CD14-positive monocyte (primary cell): ENCODE results near the gene ZNF138. TPM values are rescaled to one million over a fixed set of nuclear protein-coding genes. Genes with fewer than 3 reads are reported as not detected.

Source experiments
- DNase-seq, 3 donors: peaks; one replicate each; pipeline ENCODE4 v3.0.0-alpha.2; 2011 to 2022
- H2AFZ ChIP-seq: 2 replicates; pipeline ENCODE4 v1.6.0; 2012; ENCODE audit warnings: mild to moderate bottlenecking, low read depth, low read length, inconsistent platforms; ENCODE audit not compliant: insufficient read depth, poor library complexity, severe bottlenecking
- H3K27ac ChIP-seq, 2 donors: 1 replicate in 1 of 2; 2 replicates in 1 of 2; pipeline ENCODE4 v1.5.1; 2012 to 2013; ENCODE audit warnings: low read length in 2 of 2, control low read depth in 1 of 2, inconsistent platforms in 1 of 2, low read depth in 1 of 2, mild to moderate bottlenecking in 1 of 2
- H3K27me3 ChIP-seq, 2 donors: one replicate each; pipeline versions ENCODE4 v1.6.0 to v1.6.1; 2011 to 2013; ENCODE audit warnings: low read length in 2 of 2; ENCODE audit not compliant: control insufficient read depth in 2 of 2, insufficient read depth in 2 of 2
- H3K36me3 ChIP-seq, 2 donors: replicated peaks in 1 of 2; 1 replicate in 1 of 2; 2 replicates in 1 of 2; pipeline versions ENCODE4 v1.5.1 to v1.6.1; 2012 to 2013; ENCODE audit warnings: low read length in 2 of 2, control low read depth in 1 of 2, inconsistent platforms in 1 of 2, mild to moderate bottlenecking in 1 of 2; ENCODE audit not compliant: insufficient read depth in 2 of 2, control insufficient read depth in 1 of 2
- H3K4me1 ChIP-seq, 2 donors: 1 replicate in 1 of 2; 2 replicates in 1 of 2; pipeline versions ENCODE4 v1.5.1 to v1.6.1; 2012 to 2013; ENCODE audit warnings: low read length in 2 of 2, control low read depth in 1 of 2, inconsistent platforms in 1 of 2, mild to moderate bottlenecking in 1 of 2, moderate library complexity in 1 of 2; ENCODE audit not compliant: insufficient read depth in 2 of 2, control insufficient read depth in 1 of 2
- H3K4me2 ChIP-seq: replicated peaks from 2 replicates; pipeline ENCODE3; 2012; ENCODE audit warnings: low read length, moderate library complexity, mild to moderate bottlenecking; ENCODE audit not compliant: poor library complexity, severe bottlenecking; ENCODE audit errors: extremely low read depth
- H3K4me3 ChIP-seq, 3 experiments: fragments of 200-600 bp in 1 of 3; sonication (generic) in 1 of 3; replicated peaks in 1 of 3; 1 replicate in 2 of 3; 2 replicates in 1 of 3; pipeline ENCODE4 v1.5.1; 2011 to 2013; ENCODE audit warnings: low read length in 3 of 3, mild to moderate bottlenecking in 3 of 3, control low read depth in 2 of 3, low read depth in 2 of 3, inconsistent platforms in 1 of 3, moderate library complexity in 1 of 3
- H3K79me2 ChIP-seq: 2 replicates; pipeline ENCODE4 v1.6.0; 2012; ENCODE audit warnings: mild to moderate bottlenecking, control low read depth, inconsistent platforms, low read length, moderate library complexity; ENCODE audit not compliant: insufficient read depth
- H3K9ac ChIP-seq: 2 replicates; pipeline ENCODE4 v1.6.0; 2017; ENCODE audit warnings: low read length, mild to moderate bottlenecking; ENCODE audit not compliant: insufficient read depth, poor library complexity, severe bottlenecking
- H3K9me3 ChIP-seq, 2 donors: replicated peaks in 1 of 2; 1 replicate in 1 of 2; 2 replicates in 1 of 2; pipeline versions ENCODE4 v1.5.1 to v1.6.1; 2012 to 2013; ENCODE audit warnings: low read length in 2 of 2, control low read depth in 1 of 2; ENCODE audit not compliant: control insufficient read depth in 1 of 2, insufficient read depth in 1 of 2
- H4K20me1 ChIP-seq: 2 replicates; pipeline ENCODE4 v1.6.0; 2012; ENCODE audit warnings: mild to moderate bottlenecking, low read length, control low read depth, moderate library complexity; ENCODE audit not compliant: insufficient read depth
- H3K27ac Mint-ChIP-seq, 7 donors: one replicate each; pipeline ENCODE4 v1.8.0; 2020; ENCODE audit warnings: mild to moderate bottlenecking in 7 of 7, mixed read lengths in 7 of 7, moderate library complexity in 6 of 7, inconsistent platforms in 2 of 7
- H3K27me3 Mint-ChIP-seq, 3 donors: one replicate each; pipeline ENCODE4 v1.8.0; 2021 to 2022; ENCODE audit warnings: low read depth in 3 of 3, mild to moderate bottlenecking in 3 of 3, mixed read lengths in 3 of 3, moderate library complexity in 3 of 3, inconsistent platforms in 1 of 3
- H3K36me3 Mint-ChIP-seq, 2 donors: one replicate each; pipeline ENCODE4 v1.8.0; 2020; ENCODE audit warnings: mixed read lengths in 2 of 2, inconsistent platforms in 1 of 2, mild to moderate bottlenecking in 1 of 2
- H3K4me1 Mint-ChIP-seq: one replicate; pipeline ENCODE4 v1.8.0; 2020; ENCODE audit warnings: mild to moderate bottlenecking, mixed read lengths
- H3K4me3 Mint-ChIP-seq, 2 donors: one replicate each; pipeline ENCODE4 v1.8.0; 2020; ENCODE audit warnings: mild to moderate bottlenecking in 2 of 2, mixed read lengths in 2 of 2, moderate library complexity in 1 of 2
- H3K9me3 Mint-ChIP-seq, 7 donors: one replicate each; pipeline ENCODE4 v1.8.0; 2020 to 2022; ENCODE audit warnings: mixed read lengths in 7 of 7, mild to moderate bottlenecking in 6 of 7, moderate library complexity in 6 of 7, inconsistent platforms in 2 of 7
- CTCF ChIP-seq: fragments of 200-600 bp; IDR thresholded peaks from one replicate; pipeline ENCODE4 v1.8.0; 2022; ENCODE audit warnings: antibody characterized with exemption, mild to moderate bottlenecking
- WGBS: methylation state at CpG from one replicate; pipeline ENCODE4 v1.1.5; 2013; ENCODE audit warnings: missing lambda C conversion rate; ENCODE audit not compliant: insufficient coverage; 5-methylcytosine and 5-hydroxymethylcytosine counted together
- intact Hi-C, 2 donors: fragments of 100-400 bp; cut with micrococcal nuclease; formaldehyde crosslinking; loops; one replicate each; pipeline versions ENCODE4 v1.15.0 to v1.15.1; 2023
- polyA plus RNA-seq, 3 donors: library from polyadenylated mRNA; depleted of rRNA in 1 of 3; unstranded in 2 of 3; stranded (reverse) in 1 of 3; fragments of 300-500 nt in 2 of 3; fragments of >200 nt in 1 of 3; fragmentation: Illumina TruSeq in 2 of 3; gene quantifications; 1 replicate in 2 of 3; 2 replicates in 1 of 3; pipeline ENCODE4 v1.2.3, GENCODE V29; 2012 to 2021

ZNF138 gene
- polyA plus RNA-seq, 3 donors, result 0.89 to 1.1 (median 1.1) TPM

GRCh38 chr7:64744680-64745079, 49.5 kb upstream of the ZNF138 start:
- Histone ChIP-seq H2AFZ (no peak overlapping the region), H3K4me1 (no peaks in the 10 kb centered on the region), H3K9me3 (peaks cover 18 to 46% of the 10 kb centered on the region in 2 donors), H3K79me2 (no peaks in the 10 kb centered on the region), H4K20me1 (no peaks in the 10 kb centered on the region), H3K4me3 (no peak overlapping the region), H3K4me2 (no peak overlapping the region), H3K27ac (no peak overlapping the region), H3K27me3 (no peaks in the 10 kb centered on the region), H3K9ac (no peak overlapping the region), H3K36me3 (no peaks in the 10 kb centered on the region)
- Mint-ChIP-seq H3K36me3 (no peaks in the 10 kb centered on the region), H3K4me1 (no peaks in the 10 kb centered on the region), H3K4me3 (no peak overlapping the region), H3K27ac (no peak overlapping the region), H3K27me3 (peaks cover 0 to 1% (median 0%) of the 10 kb centered on the region in 3 donors), H3K9me3 (peaks cover 3 to 31% (median 23%) of the 10 kb centered on the region in 7 donors)
- no peak for DNase-seq
- intact Hi-C loops, result no loop called here
- TF ChIP-seq CTCF, result no peak
- WGBS, result no CpG with 5 or more reads among the region's 4 CpGs

GRCh38 chr7:64747802-64748201, 46.4 kb upstream of the ZNF138 start:
- Histone ChIP-seq H3K79me2 (no peaks in the 10 kb centered on the region), H3K4me2 (no peak overlapping the region), H3K27me3 (no peaks in the 10 kb centered on the region), H3K27ac (no peak overlapping the region), H3K9me3 (peaks cover 37 to 43% of the 10 kb centered on the region in 2 donors), H3K9ac (no peak overlapping the region), H3K4me3 (no peak overlapping the region), H2AFZ (no peak overlapping the region), H3K4me1 (no peaks in the 10 kb centered on the region), H4K20me1 (no peaks in the 10 kb centered on the region), H3K36me3 (no peaks in the 10 kb centered on the region)
- H3K36me3 Mint-ChIP-seq, result no peaks in the 10 kb centered on the region
- H3K4me3 Mint-ChIP-seq, result no peak overlapping the region
- intact Hi-C loops, result no loop called here
- H3K4me1 Mint-ChIP-seq, result no peaks in the 10 kb centered on the region
- peaks cover 8 to 39% (median 22%) of the 10 kb centered on the region in 7 donors for H3K9me3 Mint-ChIP-seq
- TF ChIP-seq CTCF, result no peak
- peaks cover 0 to 1% (median 0%) of the 10 kb centered on the region in 3 donors for H3K27me3 Mint-ChIP-seq
- H3K27ac Mint-ChIP-seq, result no peak overlapping the region
- no peak for DNase-seq
